22Rv1 (cell line): ENCODE results near the gene C12orf76.
"Not testable (repeated sequence)": the region's sequence is repeated elsewhere in the genome, so short reads cannot be mapped to it uniquely, and the experiment has no call there.

Experiments used
- H3K27ac ChIP-seq: fragments of 450-650 bp; 2 replicates; pipeline ENCODE4 v1.5.1; 2017
- ZFX ChIP-seq: fragments of 450-650 bp; IDR thresholded peaks from 2 replicates; pipeline ENCODE4 v1.6.1; 2017; ENCODE audit warnings: antibody characterized with exemption, borderline replicate concordance
- TF ChIP-seq, protein P1 (sequence below): fragments of 450-650 bp; IDR thresholded peaks from 2 replicates; pipeline ENCODE4 v1.5.1; 2017; ENCODE audit warnings: mild to moderate bottlenecking

Gene C12orf76

GRCh38 chr12:110062241-110062640 lies 13.9 kb upstream of the C12orf76 start:
- no peak for TF ChIP-seq ZFX
- TF ChIP-seq, protein P1, sequence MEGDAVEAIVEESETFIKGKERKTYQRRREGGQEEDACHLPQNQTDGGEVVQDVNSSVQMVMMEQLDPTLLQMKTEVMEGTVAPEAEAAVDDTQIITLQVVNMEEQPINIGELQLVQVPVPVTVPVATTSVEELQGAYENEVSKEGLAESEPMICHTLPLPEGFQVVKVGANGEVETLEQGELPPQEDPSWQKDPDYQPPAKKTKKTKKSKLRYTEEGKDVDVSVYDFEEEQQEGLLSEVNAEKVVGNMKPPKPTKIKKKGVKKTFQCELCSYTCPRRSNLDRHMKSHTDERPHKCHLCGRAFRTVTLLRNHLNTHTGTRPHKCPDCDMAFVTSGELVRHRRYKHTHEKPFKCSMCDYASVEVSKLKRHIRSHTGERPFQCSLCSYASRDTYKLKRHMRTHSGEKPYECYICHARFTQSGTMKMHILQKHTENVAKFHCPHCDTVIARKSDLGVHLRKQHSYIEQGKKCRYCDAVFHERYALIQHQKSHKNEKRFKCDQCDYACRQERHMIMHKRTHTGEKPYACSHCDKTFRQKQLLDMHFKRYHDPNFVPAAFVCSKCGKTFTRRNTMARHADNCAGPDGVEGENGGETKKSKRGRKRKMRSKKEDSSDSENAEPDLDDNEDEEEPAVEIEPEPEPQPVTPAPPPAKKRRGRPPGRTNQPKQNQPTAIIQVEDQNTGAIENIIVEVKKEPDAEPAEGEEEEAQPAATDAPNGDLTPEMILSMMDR, result no peak
- H3K27ac ChIP-seq, result no peak overlapping the region

DNA sequence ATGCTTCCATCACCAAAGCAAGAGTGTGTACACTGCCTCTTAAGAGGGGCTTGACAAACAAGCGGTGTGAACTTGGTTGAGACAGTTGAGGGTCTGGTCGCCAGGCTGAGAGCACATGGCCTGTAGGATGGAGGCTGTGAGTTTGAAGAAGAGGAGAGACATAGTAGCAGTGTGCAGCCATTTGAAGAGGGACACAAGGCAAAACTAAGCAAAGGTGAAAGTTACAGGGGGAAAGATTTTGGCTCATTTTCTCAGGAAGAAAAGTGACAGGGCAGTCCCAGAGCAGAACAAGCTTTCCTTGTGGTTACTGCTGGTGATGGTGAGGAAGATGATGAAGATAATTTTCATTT lies 11.3 kb upstream of the C12orf76 start:
- no peak overlapping the region; the same call in 1 of the 2 replicates for H3K27ac ChIP-seq
- TF ChIP-seq, protein P1, result no peak
- no peak for TF ChIP-seq ZFX

DNA sequence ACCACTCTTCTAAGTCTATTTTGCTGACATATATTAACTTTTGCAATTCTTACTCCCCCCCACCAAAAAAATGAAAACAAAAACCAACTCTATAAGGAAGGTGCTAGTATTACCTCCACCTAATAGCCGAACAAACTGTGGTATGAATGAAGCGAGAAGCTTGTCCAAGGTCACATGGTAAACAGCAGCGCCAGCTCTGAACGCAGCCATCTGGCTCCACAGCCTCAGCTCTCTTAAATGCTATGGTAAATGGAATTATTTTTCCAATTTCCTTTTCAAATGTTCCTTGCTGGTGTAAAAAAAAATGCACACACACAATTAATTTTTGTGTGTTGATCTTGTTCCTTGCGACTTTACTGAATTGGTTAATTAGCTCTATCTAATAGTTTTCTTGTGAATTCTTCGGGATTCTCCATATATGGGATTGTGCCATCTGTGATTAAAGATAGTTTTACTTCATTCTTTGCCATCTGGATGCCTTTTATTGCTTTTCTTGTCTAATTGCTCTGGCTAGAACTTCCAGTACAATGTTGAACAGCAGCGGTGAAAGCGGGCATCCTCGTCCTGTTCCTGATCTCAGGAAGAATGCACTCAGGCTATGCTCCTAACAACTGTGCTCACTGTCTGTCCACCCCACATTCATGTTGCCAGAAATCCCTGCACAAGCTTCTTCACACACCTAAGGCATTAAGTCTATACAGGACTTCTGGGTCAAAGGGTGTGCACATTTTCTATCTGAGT lies 10.7 kb upstream of the C12orf76 start:
- TF ChIP-seq ZFX, result no peak
- TF ChIP-seq, protein P1, result no peak

DNA sequence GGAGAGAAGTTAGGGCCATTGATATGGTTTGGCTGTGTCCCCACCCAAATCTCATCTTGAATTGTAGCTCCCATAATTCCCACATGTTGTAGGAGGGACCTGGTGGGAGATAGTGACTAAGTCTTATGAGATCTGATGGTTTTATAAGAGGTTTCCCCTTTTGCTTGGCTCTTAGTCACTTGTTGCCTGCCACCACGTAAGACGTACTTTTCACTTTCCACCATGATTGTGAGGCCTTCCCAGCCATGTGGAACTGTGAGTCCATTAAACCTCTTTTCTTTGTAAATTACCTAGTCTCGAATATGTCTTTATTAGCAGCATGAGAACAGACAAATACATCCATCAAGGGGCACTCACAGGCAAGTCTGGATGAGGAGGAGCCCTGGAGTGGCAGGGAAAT lies 8.3 kb upstream of the C12orf76 start:
- H3K27ac ChIP-seq, result not testable (repeated sequence)

More for the DNA sequence above, 10.7 kb upstream of the C12orf76 start:
- no peak overlapping the region for H3K27ac ChIP-seq

DNA sequence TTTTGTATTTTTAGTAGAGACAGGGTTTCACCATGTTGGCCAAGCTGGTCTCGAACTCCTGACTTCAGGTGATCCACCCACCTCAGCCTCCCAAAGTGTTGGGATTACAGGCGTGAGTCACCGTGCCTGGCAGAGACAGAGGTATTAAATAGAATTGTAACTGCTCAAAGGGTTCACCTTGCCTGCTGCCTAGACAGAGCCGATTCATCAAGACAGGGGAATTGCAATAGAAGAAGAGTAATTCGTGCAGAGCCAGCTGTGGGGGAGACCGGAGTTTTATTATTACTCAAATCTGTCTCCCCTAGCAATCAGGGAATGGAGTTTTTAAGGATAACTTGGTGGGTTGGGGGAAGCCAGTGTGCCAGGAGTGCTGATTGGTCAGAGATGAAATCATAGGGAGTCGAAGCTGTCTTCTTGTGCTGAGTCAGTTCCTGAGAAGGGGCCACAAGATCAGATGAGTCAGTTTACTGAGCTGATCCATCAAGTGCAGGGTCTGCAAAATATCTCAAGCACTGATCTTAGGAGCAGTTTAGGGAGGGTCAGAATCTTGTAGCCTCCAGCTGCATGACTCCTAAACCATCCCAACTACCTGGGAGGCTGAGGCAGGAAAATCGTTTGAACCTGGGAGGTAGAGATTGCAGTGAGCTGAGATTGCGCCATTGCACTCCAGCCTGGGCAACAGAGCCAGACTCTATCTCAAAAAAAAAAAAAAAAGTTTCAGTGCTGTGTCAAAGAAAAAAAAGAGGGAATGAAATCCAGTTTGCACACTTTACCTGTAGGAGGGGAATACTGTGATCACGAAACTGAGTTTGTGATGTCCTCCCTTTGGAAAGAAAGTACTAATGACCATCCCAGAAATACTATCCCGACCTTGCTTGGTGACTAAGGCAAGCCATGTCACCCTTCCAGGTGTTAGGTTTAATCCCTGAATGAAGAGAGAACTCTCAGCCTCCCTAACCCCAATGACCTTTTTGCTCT lies 7.3 kb upstream of the C12orf76 start:
- not testable (repeated sequence) for H3K27ac ChIP-seq

- TF ChIP-seq, protein P1, result no peak
Observed at GRCh38 chr12:110050927-110051326, 2.6 kb upstream of the C12orf76 start.

GRCh38 chr12:110049666-110050065 lies 1.3 kb upstream of the C12orf76 start:
- not testable (repeated sequence) for H3K27ac ChIP-seq

More at GRCh38 chr12:110050927-110051326, 2.6 kb upstream of the C12orf76 start:
- no peak overlapping the region for H3K27ac ChIP-seq

DNA sequence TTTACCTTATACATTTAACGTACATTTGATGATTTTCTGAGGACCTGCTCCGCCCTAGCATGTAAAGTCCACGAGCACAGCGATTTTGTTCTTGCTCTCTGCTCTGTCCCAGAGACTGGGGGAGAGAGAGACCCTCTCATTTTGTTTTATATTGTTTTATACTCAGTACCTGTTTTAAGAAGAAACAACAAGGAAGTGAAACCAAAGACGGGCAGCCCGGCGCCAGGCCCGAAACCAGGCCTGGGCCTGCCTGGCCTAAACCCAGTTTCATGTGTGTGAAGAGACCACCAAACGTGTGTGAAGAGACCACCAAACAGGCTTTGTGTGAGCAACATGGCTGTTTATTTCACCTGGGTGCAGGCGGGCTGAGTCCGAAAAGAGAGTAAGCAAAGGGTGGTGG lies 712 bp upstream of the C12orf76 start:
- H3K27ac ChIP-seq, result peak overlapping the region; percentile 61

GRCh38 chr12:110047297-110047940 lies 903 bp downstream of the C12orf76 start:
- no peak for TF ChIP-seq ZFX
- TF ChIP-seq, protein P1, result no peak
- H3K27ac ChIP-seq, result peak overlapping the region; percentile 61; the same call in 1 of the 2 replicates
